ENCODE data around the gene LCOR. TPM values are rescaled to one million over a fixed set of nuclear protein-coding genes. Genes with fewer than 3 reads are reported as not detected.

LCOR gene
- total RNA-seq, 6 experiments from 2014 or later: 26.5 to 32.6 (median 29.3) TPM

DNA sequence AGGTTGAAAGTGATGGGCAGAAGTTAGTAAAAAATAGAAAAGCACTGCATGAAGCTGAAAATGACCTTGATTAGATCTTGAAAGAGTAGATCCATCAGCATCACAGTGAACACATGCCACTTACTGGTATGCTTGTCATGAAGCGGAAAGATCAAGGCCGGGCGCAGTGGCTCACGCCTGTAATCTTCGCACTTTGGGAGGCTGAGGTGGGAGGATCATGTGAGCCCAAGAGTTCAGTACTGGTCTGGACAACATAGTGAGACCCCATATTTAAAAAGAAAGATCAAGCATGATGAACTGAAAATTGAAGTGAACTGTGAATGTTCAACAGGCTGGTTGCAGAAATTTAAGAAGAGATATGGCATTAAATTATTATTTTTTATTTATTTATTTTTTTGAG lies 18.0 kb downstream of the LCOR start:
- H3K9me3 Mint-ChIP-seq: no peaks in the 10 kb centered on the region
- TF ChIP-seq, protein P1, sequence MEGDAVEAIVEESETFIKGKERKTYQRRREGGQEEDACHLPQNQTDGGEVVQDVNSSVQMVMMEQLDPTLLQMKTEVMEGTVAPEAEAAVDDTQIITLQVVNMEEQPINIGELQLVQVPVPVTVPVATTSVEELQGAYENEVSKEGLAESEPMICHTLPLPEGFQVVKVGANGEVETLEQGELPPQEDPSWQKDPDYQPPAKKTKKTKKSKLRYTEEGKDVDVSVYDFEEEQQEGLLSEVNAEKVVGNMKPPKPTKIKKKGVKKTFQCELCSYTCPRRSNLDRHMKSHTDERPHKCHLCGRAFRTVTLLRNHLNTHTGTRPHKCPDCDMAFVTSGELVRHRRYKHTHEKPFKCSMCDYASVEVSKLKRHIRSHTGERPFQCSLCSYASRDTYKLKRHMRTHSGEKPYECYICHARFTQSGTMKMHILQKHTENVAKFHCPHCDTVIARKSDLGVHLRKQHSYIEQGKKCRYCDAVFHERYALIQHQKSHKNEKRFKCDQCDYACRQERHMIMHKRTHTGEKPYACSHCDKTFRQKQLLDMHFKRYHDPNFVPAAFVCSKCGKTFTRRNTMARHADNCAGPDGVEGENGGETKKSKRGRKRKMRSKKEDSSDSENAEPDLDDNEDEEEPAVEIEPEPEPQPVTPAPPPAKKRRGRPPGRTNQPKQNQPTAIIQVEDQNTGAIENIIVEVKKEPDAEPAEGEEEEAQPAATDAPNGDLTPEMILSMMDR (IDR thresholded peaks at IDR 0.05): no peak
- peak overlapping the region; percentile 91 for H3K27ac Mint-ChIP-seq
- H3K4me3 Mint-ChIP-seq: no peak overlapping the region
- peaks cover 44% of the 10 kb centered on the region for H3K4me1 Mint-ChIP-seq (ENCODE audit: low read depth)
- H3K36me3 Mint-ChIP-seq (ENCODE audit: low read depth): no peaks in the 10 kb centered on the region
- no peak for DNase-seq
- H3K27me3 Mint-ChIP-seq (ENCODE audit: insufficient read depth): no peaks in the 10 kb centered on the region

DNA sequence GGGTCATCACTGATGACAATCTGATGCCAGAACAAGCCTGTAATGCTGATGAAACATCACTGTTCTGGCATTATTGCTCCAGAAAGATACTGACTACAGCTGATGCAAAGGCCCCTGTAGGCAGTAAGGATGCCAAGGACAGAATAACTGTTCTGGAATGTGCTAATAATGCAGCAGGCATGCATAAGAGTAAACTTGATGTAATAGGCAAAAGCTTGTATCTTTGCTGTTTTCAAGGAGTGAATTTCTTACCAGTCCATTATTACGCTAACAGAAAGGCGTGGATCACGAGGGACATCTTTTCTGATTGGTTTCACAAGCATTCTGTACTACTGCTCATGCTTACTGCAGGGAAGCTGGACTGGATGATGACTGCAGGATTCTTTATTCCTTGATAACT lies 18.7 kb downstream of the LCOR start:
- no peaks in the 10 kb centered on the region for H3K9me3 Mint-ChIP-seq
- TF ChIP-seq, protein P1 (IDR thresholded peaks at IDR 0.05): no peak
- H3K4me1 Mint-ChIP-seq (ENCODE audit: low read depth): peaks cover 43% of the 10 kb centered on the region
- peak overlapping the region; percentile 81 for H3K4me3 Mint-ChIP-seq
- no peaks in the 10 kb centered on the region for H3K36me3 Mint-ChIP-seq (ENCODE audit: low read depth)
- no peaks in the 10 kb centered on the region; the same call in 1 of the 2 replicates for H3K27me3 Mint-ChIP-seq (ENCODE audit: insufficient read depth)
- peak overlapping the region; percentile 91 for H3K27ac Mint-ChIP-seq
- peak; percentile 98 for DNase-seq

DNA sequence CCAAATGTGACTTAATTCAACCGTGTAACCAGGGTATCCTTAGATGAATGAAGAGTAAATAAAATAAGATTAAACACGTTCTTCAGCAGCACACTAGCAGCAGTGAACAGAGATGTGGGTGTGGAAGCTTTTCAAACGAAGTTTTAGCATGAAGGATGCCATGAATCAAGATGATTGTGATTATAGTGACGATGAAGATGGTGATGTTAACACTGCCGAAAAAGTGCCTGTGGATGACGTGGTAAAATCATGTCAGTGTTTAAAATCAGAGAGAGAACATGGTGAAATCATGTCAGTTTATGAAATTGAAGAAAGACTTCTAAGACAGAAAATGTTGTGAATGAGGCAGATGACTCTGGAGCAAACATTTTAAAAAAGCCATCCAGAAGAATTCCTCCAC lies 19.2 kb downstream of the LCOR start:
- H3K4me1 Mint-ChIP-seq (ENCODE audit: low read depth): peaks cover 43% of the 10 kb centered on the region
- peak overlapping the region; percentile 81 for H3K4me3 Mint-ChIP-seq
- H3K9me3 Mint-ChIP-seq: no peaks in the 10 kb centered on the region
- TF ChIP-seq, protein P1 (IDR thresholded peaks at IDR 0.05): no peak
- peak overlapping the region; percentile 91 for H3K27ac Mint-ChIP-seq
- H3K27me3 Mint-ChIP-seq (ENCODE audit: insufficient read depth): no peaks in the 10 kb centered on the region; the same call in 1 of the 2 replicates
- no peak for DNase-seq
- no peaks in the 10 kb centered on the region for H3K36me3 Mint-ChIP-seq (ENCODE audit: low read depth)

DNA sequence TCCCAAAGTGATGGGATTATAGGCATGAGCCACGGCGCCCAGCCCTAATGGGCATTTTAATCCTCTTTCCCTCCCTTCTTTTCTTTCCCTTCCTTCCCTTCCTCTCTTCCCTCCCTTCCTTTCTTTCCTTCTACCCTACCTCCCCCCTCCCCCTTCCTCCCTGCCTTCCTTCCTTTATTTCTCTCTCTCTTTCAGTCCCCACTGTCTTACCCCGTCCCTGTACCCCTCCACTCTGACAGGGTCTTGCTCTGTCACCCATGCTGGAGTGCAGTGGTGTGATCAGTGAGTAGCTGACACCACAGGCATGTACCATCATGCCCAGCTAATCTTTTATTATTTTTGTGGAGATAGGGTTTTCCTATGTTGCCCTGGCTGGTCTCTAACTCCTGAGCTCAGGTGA lies 24.2 kb downstream of the LCOR start:
- Mint-ChIP-seq H3K9me3 (no peaks in the 10 kb centered on the region), H3K4me3 (no peak overlapping the region), H3K27ac (no peak overlapping the region), H3K36me3 (ENCODE audit: low read depth) (peaks cover under 1% of the 10 kb centered on the region; the same call in 1 of the 2 replicates), H3K4me1 (ENCODE audit: low read depth) (peaks cover 43% of the 10 kb centered on the region), H3K27me3 (ENCODE audit: insufficient read depth) (no peaks in the 10 kb centered on the region; the same call in 1 of the 2 replicates)
- DNase-seq: no peak
- TF ChIP-seq, protein P1 (IDR thresholded peaks at IDR 0.05): no peak

- no peak for DNase-seq
- Mint-ChIP-seq H3K27ac (no peak overlapping the region), H3K27me3 (ENCODE audit: insufficient read depth) (peaks cover under 1% of the 10 kb centered on the region), H3K36me3 (ENCODE audit: low read depth) (peaks cover 6% of the 10 kb centered on the region), H3K4me1 (ENCODE audit: low read depth) (peaks cover 38% of the 10 kb centered on the region), H3K9me3 (no peaks in the 10 kb centered on the region), H3K4me3 (no peak overlapping the region)
- TF ChIP-seq, protein P1 (IDR thresholded peaks at IDR 0.05): no peak
These were observed 25.4 kb downstream of the LCOR start for GRCh38 chr10:96857301-96858012.

Measured in HFFc6 (cell line).